Neutrophil (primary cell): ENCODE results near the gene CSF2.
"Not testable (repeated sequence)": the region's sequence is repeated elsewhere in the genome, so short reads cannot be mapped to it uniquely, and the experiment has no call there.

ENCODE experiments used
- H3K27ac ChIP-seq: fragments of 200-600 bp; sonication (generic); 2 replicates; pipeline ENCODE4 v1.5.1; 2016; ENCODE audit warnings: mild to moderate bottlenecking, moderate library complexity
- H3K27me3 ChIP-seq: fragments of 200-600 bp; sonication (generic); 2 replicates; pipeline ENCODE4 v1.6.0; 2016; ENCODE audit warnings: mild to moderate bottlenecking
- H3K36me3 ChIP-seq: fragments of 200-600 bp; sonication (generic); 2 replicates; pipeline ENCODE4 v1.5.1; 2017
- H3K4me1 ChIP-seq, 2 experiments: fragments of 200-600 bp in 1 of 2; sonication (generic) in 1 of 2; 1 replicate in 1 of 2; 2 replicates in 1 of 2; pipeline versions ENCODE4 v1.5.1 to v1.6.1; 2013 to 2016; ENCODE audit warnings: low read depth in 1 of 2, low read length in 1 of 2, mild to moderate bottlenecking in 1 of 2, moderate library complexity in 1 of 2; ENCODE audit not compliant: control insufficient read depth in 1 of 2, insufficient read depth in 1 of 2
- H3K4me3 ChIP-seq, 2 experiments: fragments of 200-600 bp in 1 of 2; sonication (generic) in 1 of 2; 1 replicate in 1 of 2; 2 replicates in 1 of 2; pipeline ENCODE4 v1.5.1; 2013 to 2016; ENCODE audit warnings: low read depth in 1 of 2, low read length in 1 of 2, mild to moderate bottlenecking in 1 of 2, moderate library complexity in 1 of 2
- H3K9me3 ChIP-seq: fragments of 200-600 bp; sonication (generic); 2 replicates; pipeline ENCODE4 v1.5.1; 2016
- TF ChIP-seq, protein P1 (sequence below): fragments of 200-600 bp; sonication (generic); IDR thresholded peaks from 2 replicates; pipeline ENCODE4 v1.5.1; 2016; ENCODE audit warnings: antibody characterized with exemption

Gene CSF2

DNA sequence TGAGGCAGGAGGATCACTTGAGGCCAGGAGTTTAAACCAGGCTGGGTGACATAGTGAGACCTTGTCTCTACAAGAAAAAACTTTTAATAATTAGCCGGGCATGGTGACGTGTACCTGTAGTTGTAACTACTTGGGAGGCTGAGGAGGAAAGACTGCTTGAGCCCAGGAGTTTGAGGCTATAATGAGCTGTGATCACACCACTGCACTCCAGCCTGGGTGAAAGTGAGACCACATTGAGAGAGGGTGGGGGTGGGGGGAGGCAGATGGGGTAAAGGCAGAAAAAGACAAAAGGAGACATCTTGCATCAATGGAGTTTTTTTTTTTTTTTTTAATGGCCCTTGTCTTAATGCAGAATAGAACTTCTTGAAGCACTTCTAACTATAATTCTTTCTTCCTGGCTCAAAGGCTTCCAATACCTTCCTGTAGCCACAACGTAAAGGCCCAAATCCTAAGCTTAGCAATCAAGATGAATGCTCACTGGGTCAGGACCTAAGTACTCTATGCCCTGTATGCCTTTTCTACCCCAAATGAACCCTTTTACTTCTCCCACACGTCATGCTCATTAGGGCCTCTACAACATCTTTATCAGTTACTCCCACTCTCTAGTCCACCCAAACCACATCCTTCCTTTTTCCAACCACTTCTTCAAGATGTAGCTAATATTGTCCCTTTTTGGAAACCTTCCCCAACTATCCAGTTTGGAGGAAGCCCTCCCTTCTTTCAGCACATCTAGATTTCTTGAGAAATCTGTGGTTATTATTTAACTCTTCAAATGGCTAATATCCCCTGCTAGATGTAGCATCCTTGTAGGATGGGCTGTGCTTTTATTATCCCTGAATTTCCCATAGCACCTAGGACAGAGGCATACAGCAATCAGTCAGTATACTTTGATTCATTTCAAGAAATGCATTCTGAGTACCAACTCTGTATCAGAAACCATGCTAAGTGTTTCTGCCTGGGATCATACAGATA lies 40.8 kb downstream of the CSF2 start:
- Histone ChIP-seq H3K4me3 (no peak overlapping the region), H3K27me3 (peaks cover 6% of the 10 kb centered on the region), H3K4me1 (peaks cover 2 to 10% of the 10 kb centered on the region in 2 experiments), H3K9me3 (no peaks in the 10 kb centered on the region), H3K27ac (no peak overlapping the region), H3K36me3 (no peaks in the 10 kb centered on the region)
- TF ChIP-seq, protein P1, sequence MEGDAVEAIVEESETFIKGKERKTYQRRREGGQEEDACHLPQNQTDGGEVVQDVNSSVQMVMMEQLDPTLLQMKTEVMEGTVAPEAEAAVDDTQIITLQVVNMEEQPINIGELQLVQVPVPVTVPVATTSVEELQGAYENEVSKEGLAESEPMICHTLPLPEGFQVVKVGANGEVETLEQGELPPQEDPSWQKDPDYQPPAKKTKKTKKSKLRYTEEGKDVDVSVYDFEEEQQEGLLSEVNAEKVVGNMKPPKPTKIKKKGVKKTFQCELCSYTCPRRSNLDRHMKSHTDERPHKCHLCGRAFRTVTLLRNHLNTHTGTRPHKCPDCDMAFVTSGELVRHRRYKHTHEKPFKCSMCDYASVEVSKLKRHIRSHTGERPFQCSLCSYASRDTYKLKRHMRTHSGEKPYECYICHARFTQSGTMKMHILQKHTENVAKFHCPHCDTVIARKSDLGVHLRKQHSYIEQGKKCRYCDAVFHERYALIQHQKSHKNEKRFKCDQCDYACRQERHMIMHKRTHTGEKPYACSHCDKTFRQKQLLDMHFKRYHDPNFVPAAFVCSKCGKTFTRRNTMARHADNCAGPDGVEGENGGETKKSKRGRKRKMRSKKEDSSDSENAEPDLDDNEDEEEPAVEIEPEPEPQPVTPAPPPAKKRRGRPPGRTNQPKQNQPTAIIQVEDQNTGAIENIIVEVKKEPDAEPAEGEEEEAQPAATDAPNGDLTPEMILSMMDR = no peak

DNA sequence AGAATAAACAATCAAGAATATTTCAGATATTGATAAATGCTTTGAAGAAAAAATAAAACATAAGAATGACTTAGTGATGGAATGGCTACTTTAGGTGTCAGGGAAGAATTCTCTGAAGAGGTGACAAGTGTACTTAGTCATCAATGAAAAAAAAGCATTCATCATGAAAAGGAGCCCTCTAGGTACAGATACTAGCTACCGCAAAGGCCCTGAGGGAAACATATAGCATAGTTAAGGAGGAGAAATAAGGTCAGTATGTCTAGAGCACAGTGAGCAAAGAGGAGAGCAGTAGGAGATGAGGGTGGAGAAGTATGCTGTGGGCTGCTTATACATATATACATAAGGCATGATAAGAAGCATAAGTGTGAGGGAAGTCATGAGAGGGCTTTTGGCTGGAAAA lies 41.8 kb downstream of the CSF2 start:
- H3K36me3 ChIP-seq = no peaks in the 10 kb centered on the region
- TF ChIP-seq, protein P1 = no peak
- H3K27me3 ChIP-seq = peaks cover 6% of the 10 kb centered on the region
- H3K4me3 ChIP-seq = no peak overlapping the region
- peaks cover 2 to 10% of the 10 kb centered on the region in 2 experiments for H3K4me1 ChIP-seq
- no peaks in the 10 kb centered on the region for H3K9me3 ChIP-seq
- H3K27ac ChIP-seq = no peak overlapping the region

DNA sequence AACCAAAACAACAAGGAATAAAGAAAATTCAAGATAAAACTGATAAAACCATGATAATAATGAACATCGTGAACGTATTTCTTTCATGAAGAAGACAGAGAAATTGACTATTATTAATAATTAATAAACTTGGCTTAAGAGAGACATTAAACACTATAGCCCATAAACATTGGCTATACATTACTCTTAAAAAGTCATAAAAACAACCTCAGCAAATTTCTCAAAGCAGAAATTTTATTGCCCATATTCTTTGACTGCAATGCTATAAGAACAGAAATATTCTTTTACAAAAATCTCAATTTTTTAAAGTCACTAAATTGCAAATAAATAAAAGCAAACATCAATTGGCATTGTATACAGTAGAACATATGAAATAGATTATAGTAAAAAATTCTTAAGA lies 42.5 kb downstream of the CSF2 start:
- no peaks in the 10 kb centered on the region for H3K36me3 ChIP-seq
- no peaks in the 10 kb centered on the region for H3K9me3 ChIP-seq
- peaks cover 6% of the 10 kb centered on the region for H3K27me3 ChIP-seq
- H3K4me3 ChIP-seq = no peak overlapping the region
- peaks cover 2 to 10% of the 10 kb centered on the region in 2 experiments for H3K4me1 ChIP-seq
- no peak overlapping the region for H3K27ac ChIP-seq
- TF ChIP-seq, protein P1 = no peak

DNA sequence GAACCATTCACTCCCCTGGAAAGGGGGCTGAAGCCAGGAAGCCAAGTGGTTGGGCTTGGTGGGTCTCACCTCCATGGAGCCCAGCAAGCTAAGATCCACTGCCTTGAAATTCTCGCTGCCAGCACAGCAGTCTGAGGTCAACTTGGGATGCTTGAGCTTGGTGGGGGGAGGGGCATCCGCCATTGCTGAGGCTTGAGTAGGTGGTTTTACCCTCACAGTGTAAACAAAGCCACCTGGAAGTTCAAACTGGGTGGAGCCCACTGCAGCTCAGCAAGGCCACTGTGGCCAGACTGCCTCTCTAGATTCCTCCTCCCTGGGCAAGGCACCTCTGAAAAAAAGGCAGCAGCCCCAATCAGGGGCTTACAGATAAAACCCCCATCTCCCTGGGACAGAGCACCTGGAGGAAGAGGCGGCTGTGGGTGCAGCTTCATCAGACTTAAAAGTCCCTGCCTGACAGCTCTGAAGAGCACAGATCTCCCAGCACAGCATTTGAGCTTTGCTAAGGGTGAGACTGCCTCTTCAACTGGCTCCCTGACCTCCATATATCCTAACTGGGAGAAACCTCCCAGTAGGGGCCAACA lies 43.4 kb downstream of the CSF2 start:
- H3K9me3 ChIP-seq, H3K27ac ChIP-seq, H3K27me3 ChIP-seq, H3K4me1 ChIP-seq, H3K36me3 ChIP-seq, H3K4me3 ChIP-seq: not testable (repeated sequence)

DNA sequence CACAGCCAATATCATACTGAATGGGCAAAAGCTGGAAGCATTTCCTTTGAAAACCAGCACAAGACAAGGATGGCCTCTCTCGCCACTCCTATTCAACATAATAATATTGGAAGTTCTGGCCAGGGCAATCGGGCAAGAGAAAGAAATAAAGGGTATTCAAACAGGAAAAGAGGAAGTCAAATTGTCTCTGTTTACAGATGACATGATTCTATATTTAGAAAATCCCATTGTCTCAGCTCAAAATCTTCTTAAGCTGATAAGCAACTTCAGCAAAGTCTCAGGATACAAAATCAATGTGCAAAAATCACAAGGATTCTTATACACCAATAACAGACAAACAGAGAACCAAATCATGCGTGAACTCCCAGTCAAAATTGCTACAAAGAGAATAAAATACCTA lies 47.1 kb downstream of the CSF2 start:
- H3K4me1 ChIP-seq, H3K4me3 ChIP-seq, H3K9me3 ChIP-seq, H3K36me3 ChIP-seq, H3K27ac ChIP-seq, H3K27me3 ChIP-seq: not testable (repeated sequence)

DNA sequence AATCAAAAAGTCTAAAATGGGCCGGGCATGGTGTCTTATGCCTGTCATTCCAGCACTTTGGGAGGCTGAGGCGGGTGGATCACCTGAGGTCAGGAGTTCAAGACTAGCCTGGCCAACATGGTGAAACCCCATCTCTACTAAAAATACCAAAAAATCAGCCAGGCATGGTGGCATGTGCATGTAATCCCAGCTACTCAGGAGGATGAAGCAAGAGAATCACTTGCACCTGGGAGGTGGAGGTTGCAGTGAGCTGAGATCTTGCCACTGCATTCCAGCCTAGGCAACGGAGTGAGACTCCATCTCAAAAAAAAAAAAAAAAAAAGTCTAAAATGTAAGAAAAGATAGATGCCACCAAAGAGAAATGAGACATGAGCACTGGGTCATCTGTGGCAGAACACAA lies 49.4 kb downstream of the CSF2 start:
- not testable (repeated sequence) for H3K27me3 ChIP-seq, H3K36me3 ChIP-seq, H3K9me3 ChIP-seq, H3K4me3 ChIP-seq, H3K4me1 ChIP-seq, H3K27ac ChIP-seq

DNA sequence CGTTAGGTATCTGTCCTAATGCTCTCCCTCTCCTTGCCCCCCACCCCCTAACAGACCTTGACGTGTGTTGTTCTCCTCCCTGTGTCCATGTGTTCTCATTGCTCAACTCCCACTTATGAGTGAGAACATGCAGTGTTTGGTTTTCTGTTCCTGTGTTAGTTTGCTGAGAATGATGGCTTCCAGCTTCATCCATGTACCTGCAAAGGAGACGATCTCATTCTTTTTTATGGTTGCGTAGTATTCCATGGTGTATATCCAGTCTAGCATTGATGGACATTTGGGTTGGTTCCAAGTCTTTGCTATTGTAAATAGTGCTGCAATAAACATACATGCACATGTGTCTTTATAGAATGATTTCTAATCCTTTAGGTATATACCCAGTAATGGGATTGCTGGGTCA lies 50.0 kb downstream of the CSF2 start:
- not testable (repeated sequence) for H3K36me3 ChIP-seq, H3K9me3 ChIP-seq, H3K4me3 ChIP-seq, H3K27me3 ChIP-seq, H3K4me1 ChIP-seq, H3K27ac ChIP-seq
